Dermis microvascular lymphatic vessel endothelial cell (primary cell): ENCODE measurements around the gene CHTF18. TPM values are rescaled to one million over a fixed set of nuclear protein-coding genes. Genes with fewer than 3 reads are reported as not detected.

Experiments used
- DNase-seq, 2 donors: peaks; one replicate each; pipeline versions ENCODE4 v3.0.0 to v3.0.0-alpha.2; 2010; ENCODE audit warnings: low read depth in 2 of 2
- total RNA-seq: library from RNA; depleted of rRNA; stranded (reverse); fragments of >200 nt; gene quantifications from 2 replicates; pipeline ENCODE4 v1.2.1, GENCODE V29; 2014

CHTF18 gene
- total RNA-seq, 1 donor from 2014 or later = 9.9 TPM

DNA sequence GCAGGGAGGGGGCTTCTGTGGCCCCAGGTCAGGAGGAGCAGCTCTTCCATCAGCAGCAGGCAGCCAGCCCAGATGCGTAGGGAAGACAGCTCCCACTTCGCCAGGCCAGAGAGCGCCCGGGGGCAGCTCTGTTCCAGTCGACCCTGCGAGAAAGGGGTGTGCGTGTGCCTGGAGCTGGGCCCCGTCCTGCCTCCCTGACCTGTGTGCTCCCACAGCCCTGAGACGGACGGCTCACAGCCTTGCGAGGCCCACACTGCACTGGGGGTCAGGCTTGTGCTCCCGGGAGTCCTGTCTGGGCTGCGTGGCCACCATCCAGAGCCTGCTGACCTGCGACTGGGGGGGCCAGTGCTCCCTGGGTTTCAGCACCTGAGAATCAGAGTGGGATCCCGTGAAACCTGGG, 28.4 kb upstream of the CHTF18 start:
- DNase-seq = no peak

DNA sequence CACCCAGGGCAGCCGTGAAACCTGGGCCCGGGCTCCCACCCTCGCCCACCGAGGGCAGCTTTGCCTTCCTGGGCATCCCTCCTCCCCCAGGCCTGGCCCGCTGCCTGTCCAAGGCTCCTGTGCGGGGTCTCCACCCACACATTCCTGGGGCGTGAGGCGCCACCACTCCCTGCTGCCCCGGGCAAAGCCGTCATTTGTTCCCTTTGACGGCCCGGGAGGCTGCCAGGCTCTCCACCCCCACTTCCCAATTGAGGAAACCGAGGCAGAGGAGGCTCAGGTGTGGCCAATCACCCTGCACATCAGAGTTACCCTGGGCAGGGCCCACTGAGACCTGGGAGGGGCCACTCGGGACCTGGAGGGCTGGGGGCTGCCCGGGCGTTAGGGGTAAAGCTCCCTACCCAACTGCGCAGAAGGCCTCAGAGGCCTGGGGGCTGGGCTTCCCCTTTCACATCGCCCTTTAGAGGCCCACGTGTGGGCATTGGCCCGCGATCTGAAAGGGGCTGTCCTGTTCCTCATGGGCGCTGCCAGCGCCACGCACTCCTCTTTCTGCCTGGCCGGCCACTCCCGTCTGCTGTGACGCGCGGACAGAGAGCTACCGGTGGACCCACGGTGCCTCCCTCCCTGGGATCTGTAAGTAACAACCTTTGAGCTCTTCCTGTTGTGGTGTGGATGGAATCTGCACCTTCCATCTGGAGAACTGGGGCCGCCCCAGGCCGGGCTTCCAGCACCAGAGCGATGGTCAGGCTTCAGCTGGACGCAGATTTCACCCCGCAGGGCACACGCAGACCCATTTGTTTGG, 27.7 kb upstream of the CHTF18 start, which contains the start of gene MSLN:
Gene MSLN, plus strand, starts transcription at position 190 of the 799 bp plus-strand sequence. CDS start 1,947 bp downstream, outside the sequence.
- DNase-seq = no peak

DNA sequence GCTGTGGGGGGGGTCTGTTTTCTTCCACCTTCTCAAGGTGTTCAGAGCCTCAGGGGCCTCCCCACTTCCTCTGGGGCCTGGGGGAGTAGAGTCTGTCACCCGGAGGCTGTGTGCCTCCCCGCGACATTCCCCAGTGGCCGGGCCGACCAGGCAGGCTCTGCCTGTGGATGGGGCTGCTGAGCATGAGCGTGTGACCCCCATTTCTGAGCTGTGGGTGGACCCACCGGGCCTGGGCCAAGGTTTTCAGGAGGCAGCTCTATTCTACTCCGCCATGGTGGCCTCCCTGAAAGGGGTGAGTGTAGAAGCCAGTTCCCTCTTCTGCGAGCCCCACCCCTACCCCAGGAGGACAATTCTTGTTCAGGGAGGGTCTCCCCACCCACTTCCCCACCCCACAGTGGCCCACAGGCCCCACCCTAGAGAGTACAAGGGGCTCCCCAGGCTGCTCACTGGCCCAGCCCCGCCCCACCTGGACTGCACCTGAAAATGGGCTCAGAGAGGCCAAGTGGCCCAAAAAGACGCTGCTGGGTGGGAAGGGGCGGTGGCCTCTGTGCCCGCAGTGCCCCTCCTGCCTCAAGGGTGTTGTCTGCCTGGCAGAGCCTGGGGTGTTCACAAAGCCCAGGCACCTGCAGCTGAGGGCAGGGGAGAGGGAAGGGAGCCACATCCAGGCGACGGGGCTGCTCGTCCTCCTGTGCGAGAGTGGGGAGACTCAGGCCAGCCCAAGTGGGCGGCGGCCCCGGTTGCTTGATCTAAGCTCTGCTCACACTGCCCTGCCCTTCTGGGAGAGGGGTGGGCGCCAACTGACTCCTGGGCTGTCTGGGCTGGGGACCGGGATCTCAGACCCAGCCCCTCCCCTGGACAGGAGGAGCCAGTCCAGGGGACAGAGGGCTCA, 26.6 kb upstream of the CHTF18 start:
- no peak for DNase-seq

DNA sequence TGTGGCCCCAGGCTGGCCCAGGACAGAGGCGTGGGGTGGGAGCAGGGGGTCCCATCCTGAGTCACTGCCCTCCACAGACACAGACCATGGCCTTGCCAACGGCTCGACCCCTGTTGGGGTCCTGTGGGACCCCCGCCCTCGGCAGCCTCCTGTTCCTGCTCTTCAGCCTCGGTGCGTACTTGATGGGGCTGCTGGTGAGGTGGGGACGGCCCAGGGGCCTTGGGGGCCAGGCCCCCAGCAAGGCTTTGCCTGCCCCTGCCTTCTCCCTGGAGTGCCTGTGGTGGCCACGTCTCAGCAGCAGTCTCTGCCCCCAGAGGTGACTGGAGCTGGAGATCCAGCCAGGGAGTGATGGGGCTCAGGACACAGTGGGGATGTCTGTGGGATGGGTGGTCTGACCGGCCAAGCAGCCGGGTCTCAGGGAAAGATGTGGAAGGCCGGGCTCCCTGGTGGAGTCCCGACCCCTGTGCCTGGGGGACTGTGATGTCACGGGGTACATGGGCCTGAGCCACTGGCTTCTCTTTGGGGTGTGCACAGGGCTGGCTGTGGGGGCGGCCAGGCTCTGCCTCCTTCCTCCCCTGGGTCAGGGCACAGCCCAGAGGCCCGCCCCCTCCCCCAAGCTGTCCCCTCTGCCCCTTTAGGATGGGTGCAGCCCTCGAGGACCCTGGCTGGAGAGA, 25.7 kb upstream of the CHTF18 start:
- DNase-seq = no peak

DNA sequence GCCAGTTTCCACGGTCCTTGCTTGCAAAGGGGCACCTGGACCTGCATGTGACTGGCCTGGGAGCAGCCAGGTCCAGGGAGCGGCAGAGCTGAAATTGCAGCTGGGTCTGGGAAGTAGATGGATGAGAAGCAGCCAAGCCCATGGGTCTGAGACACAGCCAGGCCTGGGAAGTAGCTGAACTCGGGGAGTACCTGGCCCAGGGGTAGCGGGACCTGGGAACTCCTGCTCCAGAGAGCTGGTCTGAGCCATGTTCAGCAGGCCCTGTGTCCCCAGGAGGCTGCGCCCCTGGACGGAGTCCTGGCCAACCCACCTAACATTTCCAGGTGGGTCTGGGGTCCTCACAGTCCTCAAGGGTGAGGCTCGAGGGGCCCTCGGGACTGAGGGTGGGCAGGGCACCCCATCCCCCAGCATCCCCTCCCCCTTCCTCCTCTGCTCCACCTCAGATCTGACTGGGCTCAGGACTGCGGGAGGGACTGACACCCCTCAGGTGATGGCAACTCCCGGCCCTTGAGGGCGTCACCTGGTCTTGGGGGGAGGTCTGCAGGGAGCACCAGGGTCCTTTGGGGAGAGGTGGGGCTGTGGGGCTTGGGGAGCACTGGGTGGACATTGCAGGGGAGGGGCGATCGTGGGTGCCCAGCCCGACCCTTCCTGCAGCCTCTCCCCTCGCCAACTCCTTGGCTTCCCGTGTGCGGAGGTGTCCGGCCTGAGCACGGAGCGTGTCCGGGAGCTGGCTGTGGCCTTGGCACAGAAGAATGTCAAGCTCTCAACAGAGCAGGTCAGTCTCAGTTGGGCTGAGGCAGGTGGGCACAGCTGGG, 24.8 kb upstream of the CHTF18 start:
- no peak for DNase-seq

DNA sequence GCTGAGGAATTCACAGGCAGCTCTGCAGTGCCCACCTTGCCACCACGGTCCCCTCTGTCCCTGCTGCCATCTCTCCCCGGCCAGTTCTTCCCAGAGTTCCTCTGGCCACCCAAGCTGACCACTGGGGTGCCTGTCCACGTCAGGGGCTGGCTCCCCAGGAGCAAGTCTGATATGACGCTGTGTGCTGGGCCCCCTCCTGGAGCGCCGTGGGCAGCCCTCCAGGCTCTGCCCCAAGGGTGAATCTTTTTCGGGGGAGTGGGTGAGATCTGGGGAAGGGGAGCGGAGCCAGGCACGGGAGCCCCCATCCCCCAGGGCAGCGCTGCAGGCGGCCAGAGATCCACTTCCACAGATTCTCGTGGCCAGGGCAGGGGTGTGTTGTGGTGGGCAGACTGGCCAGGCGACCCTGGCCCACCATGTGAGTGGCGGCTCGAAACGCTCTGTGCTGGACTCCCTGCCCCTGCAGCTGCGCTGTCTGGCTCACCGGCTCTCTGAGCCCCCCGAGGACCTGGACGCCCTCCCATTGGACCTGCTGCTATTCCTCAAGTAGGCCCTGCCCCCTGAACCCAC, 24.2 kb upstream of the CHTF18 start:
- DNase-seq = no peak

DNA sequence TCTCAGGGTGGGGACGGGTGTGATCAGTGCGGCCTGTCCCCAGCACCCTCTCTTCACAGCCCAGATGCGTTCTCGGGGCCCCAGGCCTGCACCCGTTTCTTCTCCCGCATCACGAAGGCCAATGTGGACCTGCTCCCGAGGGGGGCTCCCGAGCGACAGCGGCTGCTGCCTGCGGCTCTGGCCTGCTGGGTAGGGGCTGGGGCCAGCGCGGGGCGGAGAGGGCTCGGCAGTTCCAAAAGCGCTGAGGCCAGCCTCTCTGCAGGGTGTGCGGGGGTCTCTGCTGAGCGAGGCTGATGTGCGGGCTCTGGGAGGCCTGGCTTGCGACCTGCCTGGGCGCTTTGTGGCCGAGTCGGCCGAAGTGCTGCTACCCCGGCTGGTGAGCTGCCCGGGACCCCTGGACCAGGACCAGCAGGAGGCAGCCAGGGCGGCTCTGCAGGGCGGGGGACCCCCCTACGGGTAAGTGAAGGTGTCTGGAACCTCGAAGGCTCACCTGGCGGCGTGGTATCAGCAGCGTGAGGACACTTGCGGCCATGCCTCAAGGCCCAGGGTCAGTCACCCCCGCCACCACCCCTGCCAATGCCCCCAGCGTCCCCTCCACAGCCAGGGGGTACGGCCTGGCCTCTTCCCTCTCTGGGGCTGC, 23.5 kb upstream of the CHTF18 start:
- no peak for DNase-seq

DNA sequence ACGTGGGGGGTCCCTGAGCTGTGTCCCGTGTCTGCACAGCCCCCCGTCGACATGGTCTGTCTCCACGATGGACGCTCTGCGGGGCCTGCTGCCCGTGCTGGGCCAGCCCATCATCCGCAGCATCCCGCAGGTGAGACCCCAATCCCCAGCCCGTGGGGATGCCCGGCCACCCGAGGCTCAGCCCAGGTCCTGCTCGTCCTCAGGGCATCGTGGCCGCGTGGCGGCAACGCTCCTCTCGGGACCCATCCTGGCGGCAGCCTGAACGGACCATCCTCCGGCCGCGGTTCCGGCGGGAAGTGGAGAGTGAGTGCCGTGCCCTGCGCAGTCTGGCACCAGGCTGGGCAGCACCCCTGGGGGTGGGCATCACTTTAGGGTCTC, 22.9 kb upstream of the CHTF18 start:
- DNase-seq = no peak

DNA sequence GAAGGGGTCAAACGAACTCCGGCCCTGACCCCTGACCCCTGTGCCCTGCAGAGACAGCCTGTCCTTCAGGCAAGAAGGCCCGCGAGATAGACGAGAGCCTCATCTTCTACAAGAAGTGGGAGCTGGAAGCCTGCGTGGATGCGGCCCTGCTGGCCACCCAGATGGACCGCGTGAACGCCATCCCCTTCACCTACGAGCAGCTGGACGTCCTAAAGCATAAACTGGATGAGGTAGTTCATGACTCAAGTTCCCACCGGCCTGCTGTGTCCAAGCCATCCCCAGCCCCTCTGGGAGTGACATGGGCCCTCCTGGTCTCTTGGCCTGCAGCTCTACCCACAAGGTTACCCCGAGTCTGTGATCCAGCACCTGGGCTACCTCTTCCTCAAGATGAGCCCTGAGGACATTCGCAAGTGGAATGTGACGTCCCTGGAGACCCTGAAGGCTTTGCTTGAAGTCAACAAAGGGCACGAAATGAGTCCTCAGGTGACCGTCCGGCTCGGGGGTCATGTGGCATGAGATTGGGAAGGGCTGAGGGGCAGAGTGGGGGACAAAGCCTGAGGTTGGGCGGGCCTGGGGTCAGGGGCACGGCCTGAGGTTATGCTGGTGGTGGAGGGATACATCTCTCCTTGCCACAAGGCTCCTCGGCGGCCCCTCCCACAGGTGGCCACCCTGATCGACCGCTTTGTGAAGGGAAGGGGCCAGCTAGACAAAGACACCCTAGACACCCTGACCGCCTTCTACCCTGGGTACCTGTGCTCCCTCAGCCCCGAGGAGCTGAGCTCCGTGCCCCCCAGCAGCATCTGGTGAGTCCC, 22.2 kb upstream of the CHTF18 start:
- DNase-seq = no peak

DNA sequence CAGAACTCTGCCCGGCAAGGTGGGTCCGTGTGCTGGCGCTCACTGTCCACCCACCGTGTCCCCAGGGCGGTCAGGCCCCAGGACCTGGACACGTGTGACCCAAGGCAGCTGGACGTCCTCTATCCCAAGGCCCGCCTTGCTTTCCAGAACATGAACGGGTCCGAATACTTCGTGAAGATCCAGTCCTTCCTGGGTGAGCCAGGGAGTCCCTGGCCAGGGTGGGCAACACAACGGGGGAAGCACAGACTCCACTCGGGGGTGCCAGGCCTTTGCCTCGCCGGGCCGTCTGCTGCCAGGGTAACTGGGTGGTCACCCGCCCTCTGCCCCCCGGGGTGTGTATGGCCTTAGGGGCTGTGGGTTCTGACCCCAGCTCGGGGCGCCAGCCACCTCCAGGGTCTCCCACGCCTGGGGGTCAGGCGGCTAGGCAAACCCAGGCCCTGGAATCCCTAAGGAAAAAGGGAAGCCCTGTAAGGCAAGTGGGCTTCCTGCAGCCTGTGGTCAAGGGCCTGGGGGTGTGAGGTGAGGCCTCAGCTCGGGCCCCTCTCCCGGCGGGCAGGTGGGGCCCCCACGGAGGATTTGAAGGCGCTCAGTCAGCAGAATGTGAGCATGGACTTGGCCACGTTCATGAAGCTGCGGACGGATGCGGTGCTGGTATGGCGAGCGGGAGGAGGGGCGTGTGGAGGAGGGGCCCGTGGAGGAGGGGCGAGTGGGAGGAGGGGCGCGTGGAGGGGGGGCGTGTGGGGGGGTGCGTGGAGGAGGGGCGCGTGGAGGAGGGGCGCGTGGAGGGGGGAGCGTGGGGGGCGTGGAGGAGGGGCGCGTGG, 21.4 kb upstream of the CHTF18 start:
- DNase-seq = no peak

DNA sequence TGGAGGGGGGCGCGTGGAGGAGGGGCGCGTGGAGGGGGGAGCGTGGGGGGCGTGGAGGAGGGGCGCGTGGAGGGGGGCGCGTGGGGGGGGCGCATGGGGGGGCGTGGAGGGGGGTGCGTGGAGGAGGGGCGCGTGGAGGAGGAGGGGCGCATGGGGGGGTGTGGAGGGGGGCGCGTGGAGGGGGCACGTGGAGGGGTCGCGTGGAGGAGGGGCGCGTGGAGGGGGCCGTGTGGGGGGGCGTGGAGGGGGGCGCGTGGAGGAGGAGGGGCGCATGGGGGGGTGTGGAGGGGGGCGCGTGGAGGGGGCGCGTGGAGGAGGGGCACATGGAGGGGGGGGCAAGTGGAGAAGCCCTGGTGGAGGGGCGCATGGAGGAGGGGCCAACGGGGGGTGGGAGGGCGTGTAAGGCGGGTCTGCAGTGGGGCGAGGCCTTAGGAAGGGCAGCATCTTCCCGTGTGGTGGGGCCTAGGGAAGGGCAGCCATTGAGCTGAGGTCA, 20.6 kb upstream of the CHTF18 start:
- DNase-seq = no peak

DNA sequence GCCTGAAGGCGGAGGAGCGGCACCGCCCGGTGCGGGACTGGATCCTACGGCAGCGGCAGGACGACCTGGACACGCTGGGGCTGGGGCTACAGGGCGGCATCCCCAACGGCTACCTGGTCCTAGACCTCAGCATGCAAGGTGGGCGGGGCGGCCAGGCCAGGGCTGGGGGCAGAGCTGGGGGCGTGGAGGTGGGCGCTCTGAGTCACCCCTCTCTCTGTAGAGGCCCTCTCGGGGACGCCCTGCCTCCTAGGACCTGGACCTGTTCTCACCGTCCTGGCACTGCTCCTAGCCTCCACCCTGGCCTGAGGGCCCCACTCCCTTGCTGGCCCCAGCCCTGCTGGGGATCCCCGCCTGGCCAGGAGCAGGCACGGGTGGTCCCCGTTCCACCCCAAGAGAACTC, 20.0 kb upstream of the CHTF18 start:
- DNase-seq = no peak

DNA sequence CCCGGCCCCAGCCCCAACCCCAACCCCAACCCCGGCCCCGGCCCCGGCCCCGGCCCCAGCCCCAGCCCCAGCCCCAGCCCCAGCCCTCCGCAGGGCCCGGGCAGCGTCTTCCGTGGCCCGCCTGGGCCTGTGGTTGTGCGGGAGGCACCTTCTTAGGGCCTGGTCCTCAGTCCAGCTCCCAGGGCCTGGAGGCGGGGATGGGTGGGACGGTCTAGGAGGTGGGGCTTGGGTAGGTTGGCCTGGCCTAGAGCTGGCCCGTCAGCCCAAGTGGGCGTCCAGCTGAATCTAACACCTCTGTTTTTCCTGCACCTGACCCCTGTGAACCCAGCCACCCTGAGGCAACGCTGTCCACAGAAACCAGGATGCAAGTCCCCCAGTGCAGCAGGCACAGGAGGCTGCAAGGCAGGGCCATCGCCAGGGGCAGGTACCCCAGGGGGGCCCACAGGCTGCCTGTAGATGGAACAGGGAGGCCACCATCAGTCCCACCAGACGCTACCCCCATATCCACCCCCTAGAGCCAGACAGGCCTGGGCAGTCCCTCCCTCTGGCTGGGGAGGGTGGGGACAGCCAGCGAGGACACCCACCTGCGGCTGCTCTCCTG, 19.1 kb upstream of the CHTF18 start:
- no peak for DNase-seq

DNA sequence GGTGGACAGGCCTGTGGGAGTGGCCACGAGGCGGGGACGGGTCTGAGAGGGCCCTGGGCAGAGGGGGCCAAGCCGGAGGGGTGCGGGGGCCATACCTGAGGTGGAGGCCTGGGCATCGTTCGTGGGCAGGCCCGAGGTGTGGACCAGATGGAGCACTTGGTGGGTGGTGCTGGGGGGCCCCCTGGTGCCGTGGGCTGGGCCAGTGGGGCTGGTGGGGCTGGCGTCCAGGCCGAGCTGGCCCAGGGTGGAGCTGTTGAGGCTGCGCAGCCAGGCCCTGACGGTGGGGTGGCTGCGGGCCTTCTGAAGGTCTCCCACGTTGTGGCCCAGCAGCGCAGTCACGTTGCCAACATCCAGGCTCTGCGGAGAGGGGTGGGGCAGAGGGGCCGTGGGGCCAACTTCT, 18.5 kb upstream of the CHTF18 start:
- DNase-seq = no peak

DNA sequence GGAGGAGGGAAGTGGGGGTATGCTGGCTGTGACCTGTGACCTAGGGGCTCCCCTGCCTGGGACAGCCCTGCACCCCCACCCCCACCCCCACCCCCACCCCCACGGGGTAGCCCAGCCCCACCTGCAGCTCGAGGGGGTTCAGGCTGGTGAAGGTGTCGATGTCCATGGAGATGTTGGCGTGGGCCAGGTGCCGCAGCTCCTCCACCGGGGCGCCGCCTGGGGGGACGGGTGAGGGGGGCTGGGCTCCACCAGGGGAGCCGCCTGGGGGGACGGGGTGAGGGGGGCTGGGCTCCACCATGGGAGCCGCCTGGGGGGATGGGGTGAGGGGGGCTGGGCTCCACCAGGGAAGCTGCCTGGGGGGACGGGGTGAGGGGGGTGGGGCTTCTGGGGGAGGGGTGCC, 18.0 kb upstream of the CHTF18 start:
- DNase-seq = no peak

DNA sequence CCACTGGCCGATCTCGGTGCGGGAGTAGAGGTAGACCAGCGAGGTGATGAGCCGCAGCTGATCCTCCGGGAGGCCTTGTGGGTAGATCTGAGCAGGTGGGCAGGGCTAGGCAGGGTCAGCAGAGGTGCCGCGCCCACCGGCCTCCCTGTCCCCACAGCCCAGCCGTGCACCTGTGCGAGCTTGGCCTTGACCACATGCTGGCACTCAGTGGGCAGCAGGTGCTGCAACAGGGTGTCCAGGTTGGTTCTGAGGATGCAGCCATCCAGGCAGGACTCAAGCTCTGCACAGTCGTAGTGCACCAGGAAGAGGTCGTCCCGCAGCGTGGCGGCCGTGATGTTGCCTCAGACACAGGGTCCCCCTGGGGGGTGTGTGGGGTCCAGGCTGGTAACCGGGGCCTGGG, 15.5 kb upstream of the CHTF18 start:
- no peak for DNase-seq

DNA sequence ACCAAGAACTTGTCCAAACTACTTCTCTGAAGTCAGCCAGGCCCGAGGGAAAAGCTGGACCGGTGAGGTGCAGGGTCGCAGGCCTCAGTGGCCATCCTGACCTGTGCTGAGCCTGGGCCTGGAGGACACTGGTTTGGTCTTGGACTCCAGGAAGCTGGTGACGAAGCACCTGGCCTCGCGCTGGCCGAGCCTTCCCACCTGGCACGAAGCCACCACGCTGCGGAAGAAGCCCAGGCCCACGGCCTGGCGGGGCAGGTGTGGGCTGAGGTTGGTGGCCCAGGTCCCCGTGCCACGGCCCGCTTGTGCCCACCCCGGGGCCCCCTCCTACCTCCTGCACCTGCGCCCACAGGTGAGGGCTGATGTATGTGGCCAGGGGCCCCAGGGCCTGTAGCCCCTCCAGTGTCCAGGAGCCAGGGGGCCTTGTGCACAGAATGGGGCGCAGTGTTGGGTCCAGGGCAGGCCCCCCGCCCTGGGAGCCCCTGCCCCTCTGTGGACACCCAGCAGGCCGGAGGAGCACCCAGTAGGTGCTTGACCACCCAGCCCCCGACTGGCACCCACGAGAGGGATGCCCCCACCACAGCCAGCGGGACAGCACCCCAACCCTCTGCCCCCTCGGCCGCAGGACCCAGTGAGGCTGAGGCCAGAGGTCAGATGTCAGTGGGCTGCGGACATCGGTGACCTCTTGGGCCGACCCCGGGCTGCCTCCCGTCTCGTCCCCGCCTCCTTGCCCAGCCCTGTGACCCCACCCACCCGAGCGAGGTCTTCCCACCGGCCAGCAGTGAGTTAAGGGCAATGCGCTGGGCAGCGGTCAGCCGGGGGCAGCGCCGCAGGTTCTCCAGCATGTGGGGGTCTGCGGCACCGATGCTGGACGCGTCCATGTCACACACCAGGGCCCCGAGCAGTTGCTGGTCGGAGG, 14.1 kb upstream of the CHTF18 start:
- no peak for DNase-seq
